Gastrocnemius medialis (tissue), 4 donors: ENCODE data around the gene CHCHD3.

Source experiments
- CTCF ChIP-seq, 5 experiments: fragments of 450-650 bp in 3 of 5; fragments of 200-600 bp in 2 of 5; sonication (generic) in 2 of 5; IDR thresholded peaks in 4 of 5; conservative IDR thresholded peaks in 1 of 5; 1 replicate in 4 of 5; 2 replicates in 1 of 5; pipeline ENCODE4 v1.5.1; 2016 to 2019; ENCODE audit warnings: antibody characterized with exemption in 5 of 5, mild to moderate bottlenecking in 3 of 5, moderate library complexity in 3 of 5
- POLR2A ChIP-seq, 2 donors: fragments of 450-650 bp; IDR thresholded peaks; one replicate each; pipeline ENCODE4 v1.6.1; 2017; ENCODE audit warnings: antibody characterized with exemption in 2 of 2, mild to moderate bottlenecking in 2 of 2, moderate library complexity in 2 of 2

- TF ChIP-seq POLR2A (IDR thresholded peaks at IDR 0.05): no peak
- no peak for TF ChIP-seq CTCF (IDR thresholded peaks at IDR 0.05 in 4 of 5, conservative IDR thresholded peaks at IDR 0.05 in 1 of 5)
Observed at GRCh38 chr7:132819648-132820047, 262.2 kb downstream of the CHCHD3 start.
